Liver (tissue), 3 donors: ENCODE results near the gene SLC41A1.

Source experiments
- EGR1 ChIP-seq, 2 donors: IDR thresholded peaks; 2 replicates each; pipeline ENCODE4 v1.6.1; 2016 to 2018; ENCODE audit warnings: antibody characterized with exemption in 2 of 2, low read depth in 2 of 2
- FOXA2 ChIP-seq: IDR thresholded peaks from 2 replicates; pipeline ENCODE4 v1.6.1; 2016; ENCODE audit warnings: antibody characterized with exemption
- GABPA ChIP-seq, 2 donors: IDR thresholded peaks in 1 of 2; conservative IDR thresholded peaks in 1 of 2; 2 replicates each; pipeline ENCODE4 v1.6.1; 2016; ENCODE audit warnings: antibody characterized with exemption in 2 of 2, mild to moderate bottlenecking in 1 of 2, moderate library complexity in 1 of 2
- HNF4G ChIP-seq: IDR thresholded peaks from 2 replicates; pipeline ENCODE4 v1.6.1; 2016; ENCODE audit warnings: antibody characterized with exemption
- JUND ChIP-seq, 2 donors: IDR thresholded peaks; 2 replicates each; pipeline ENCODE4 v1.6.1; 2016; ENCODE audit warnings: antibody characterized with exemption in 2 of 2
- RAD21 ChIP-seq, 2 donors: IDR thresholded peaks; 2 replicates each; pipeline ENCODE4 v1.6.1; 2016; ENCODE audit warnings: antibody characterized with exemption in 2 of 2, mild to moderate bottlenecking in 2 of 2
- SP1 ChIP-seq: IDR thresholded peaks from 2 replicates; pipeline ENCODE4 v1.6.1; 2018; ENCODE audit warnings: antibody characterized with exemption, mild to moderate bottlenecking
- TAF1 ChIP-seq: conservative IDR thresholded peaks from 2 replicates; pipeline ENCODE4 v1.6.1; 2016; ENCODE audit warnings: antibody characterized with exemption, mild to moderate bottlenecking
- YY1 ChIP-seq: IDR thresholded peaks from 2 replicates; pipeline ENCODE4 v1.6.1; 2016; ENCODE audit warnings: antibody characterized with exemption, mild to moderate bottlenecking
- TF ChIP-seq, protein P1 (sequence below): IDR thresholded peaks from 2 replicates; pipeline ENCODE4 v1.6.1; 2016; ENCODE audit warnings: antibody characterized with exemption
- TF ChIP-seq, protein P2 (sequence below): fragments of 150-350 bp; IDR thresholded peaks from 2 replicates; pipeline ENCODE4 v1.5.1; 2017; ENCODE audit warnings: improper control_type of control experiment, low read depth, low read length; ENCODE audit not compliant: missing input control
- TF ChIP-seq, protein P3 (sequence below): IDR thresholded peaks from 2 replicates; pipeline ENCODE4 v1.6.1; 2016; ENCODE audit warnings: antibody characterized with exemption
- TF ChIP-seq, protein P4 (sequence below): IDR thresholded peaks from 2 replicates; pipeline ENCODE4 v1.6.1; 2016; ENCODE audit warnings: antibody characterized with exemption, mild to moderate bottlenecking
- TF ChIP-seq, protein P5 (sequence below): IDR thresholded peaks from 2 replicates; pipeline ENCODE4 v1.6.1; 2016; ENCODE audit warnings: antibody characterized with exemption
- donor health status: healthy.
- donor health status: healthy.

DNA sequence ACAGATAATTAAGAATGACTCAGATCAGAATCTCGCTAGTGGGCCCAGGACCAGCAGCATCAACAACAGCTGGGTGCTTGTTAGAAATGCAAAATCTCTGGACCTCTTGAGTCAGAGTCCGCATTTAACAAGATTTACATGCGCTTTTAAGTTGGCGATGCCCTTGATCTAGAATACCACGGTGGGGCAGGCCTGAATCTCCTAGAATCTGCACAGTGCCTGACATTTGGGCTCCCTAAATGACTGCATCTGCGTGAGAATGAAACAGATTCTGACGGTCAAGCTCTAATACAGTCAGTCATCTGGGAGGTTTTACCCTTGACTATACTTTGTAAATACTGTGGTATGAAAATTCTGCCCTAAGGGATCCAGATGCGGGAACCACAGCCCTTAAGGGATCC lies 20.5 kb downstream of the SLC41A1 start:
- TF ChIP-seq, protein P1, sequence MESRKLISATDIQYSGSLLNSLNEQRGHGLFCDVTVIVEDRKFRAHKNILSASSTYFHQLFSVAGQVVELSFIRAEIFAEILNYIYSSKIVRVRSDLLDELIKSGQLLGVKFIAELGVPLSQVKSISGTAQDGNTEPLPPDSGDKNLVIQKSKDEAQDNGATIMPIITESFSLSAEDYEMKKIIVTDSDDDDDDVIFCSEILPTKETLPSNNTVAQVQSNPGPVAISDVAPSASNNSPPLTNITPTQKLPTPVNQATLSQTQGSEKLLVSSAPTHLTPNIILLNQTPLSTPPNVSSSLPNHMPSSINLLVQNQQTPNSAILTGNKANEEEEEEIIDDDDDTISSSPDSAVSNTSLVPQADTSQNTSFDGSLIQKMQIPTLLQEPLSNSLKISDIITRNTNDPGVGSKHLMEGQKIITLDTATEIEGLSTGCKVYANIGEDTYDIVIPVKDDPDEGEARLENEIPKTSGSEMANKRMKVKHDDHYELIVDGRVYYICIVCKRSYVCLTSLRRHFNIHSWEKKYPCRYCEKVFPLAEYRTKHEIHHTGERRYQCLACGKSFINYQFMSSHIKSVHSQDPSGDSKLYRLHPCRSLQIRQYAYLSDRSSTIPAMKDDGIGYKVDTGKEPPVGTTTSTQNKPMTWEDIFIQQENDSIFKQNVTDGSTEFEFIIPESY = no peak
- TF ChIP-seq, protein P2, sequence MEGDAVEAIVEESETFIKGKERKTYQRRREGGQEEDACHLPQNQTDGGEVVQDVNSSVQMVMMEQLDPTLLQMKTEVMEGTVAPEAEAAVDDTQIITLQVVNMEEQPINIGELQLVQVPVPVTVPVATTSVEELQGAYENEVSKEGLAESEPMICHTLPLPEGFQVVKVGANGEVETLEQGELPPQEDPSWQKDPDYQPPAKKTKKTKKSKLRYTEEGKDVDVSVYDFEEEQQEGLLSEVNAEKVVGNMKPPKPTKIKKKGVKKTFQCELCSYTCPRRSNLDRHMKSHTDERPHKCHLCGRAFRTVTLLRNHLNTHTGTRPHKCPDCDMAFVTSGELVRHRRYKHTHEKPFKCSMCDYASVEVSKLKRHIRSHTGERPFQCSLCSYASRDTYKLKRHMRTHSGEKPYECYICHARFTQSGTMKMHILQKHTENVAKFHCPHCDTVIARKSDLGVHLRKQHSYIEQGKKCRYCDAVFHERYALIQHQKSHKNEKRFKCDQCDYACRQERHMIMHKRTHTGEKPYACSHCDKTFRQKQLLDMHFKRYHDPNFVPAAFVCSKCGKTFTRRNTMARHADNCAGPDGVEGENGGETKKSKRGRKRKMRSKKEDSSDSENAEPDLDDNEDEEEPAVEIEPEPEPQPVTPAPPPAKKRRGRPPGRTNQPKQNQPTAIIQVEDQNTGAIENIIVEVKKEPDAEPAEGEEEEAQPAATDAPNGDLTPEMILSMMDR = no peak
- TF ChIP-seq JUND (IDR thresholded peaks at IDR 0.05) (no peak), RAD21 (IDR thresholded peaks at IDR 0.05) (no peak), EGR1 (IDR thresholded peaks at IDR 0.05; ENCODE audit: low read depth in 2 of 2) (no peak), GABPA (IDR thresholded peaks at IDR 0.05 in 1 of 2, conservative IDR thresholded peaks at IDR 0.05 in 1 of 2) (no peak), HNF4G (no peak), YY1 (no peak), SP1 (no peak), FOXA2 (no peak), TAF1 (no peak)
- TF ChIP-seq, protein P3, sequence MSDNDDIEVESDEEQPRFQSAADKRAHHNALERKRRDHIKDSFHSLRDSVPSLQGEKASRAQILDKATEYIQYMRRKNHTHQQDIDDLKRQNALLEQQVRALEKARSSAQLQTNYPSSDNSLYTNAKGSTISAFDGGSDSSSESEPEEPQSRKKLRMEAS = no peak
- TF ChIP-seq, protein P4, sequence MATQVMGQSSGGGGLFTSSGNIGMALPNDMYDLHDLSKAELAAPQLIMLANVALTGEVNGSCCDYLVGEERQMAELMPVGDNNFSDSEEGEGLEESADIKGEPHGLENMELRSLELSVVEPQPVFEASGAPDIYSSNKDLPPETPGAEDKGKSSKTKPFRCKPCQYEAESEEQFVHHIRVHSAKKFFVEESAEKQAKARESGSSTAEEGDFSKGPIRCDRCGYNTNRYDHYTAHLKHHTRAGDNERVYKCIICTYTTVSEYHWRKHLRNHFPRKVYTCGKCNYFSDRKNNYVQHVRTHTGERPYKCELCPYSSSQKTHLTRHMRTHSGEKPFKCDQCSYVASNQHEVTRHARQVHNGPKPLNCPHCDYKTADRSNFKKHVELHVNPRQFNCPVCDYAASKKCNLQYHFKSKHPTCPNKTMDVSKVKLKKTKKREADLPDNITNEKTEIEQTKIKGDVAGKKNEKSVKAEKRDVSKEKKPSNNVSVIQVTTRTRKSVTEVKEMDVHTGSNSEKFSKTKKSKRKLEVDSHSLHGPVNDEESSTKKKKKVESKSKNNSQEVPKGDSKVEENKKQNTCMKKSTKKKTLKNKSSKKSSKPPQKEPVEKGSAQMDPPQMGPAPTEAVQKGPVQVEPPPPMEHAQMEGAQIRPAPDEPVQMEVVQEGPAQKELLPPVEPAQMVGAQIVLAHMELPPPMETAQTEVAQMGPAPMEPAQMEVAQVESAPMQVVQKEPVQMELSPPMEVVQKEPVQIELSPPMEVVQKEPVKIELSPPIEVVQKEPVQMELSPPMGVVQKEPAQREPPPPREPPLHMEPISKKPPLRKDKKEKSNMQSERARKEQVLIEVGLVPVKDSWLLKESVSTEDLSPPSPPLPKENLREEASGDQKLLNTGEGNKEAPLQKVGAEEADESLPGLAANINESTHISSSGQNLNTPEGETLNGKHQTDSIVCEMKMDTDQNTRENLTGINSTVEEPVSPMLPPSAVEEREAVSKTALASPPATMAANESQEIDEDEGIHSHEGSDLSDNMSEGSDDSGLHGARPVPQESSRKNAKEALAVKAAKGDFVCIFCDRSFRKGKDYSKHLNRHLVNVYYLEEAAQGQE = no peak
- TF ChIP-seq, protein P5, sequence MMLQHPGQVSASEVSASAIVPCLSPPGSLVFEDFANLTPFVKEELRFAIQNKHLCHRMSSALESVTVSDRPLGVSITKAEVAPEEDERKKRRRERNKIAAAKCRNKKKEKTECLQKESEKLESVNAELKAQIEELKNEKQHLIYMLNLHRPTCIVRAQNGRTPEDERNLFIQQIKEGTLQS = no peak
